SK-N-SH (cell line): ENCODE measurements around the gene BMP7. TPM values are rescaled to one million over a fixed set of nuclear protein-coding genes. Genes with fewer than 3 reads are reported as not detected.

Source experiments
- CTCF ChIA-PET: fragments of 300-600, 350-600 bp; formaldehyde crosslinking; extraction: SDS; loops from one replicate; lab custom pipeline; 2021; lab: Yijun Ruan, JAX
- POLR2A ChIA-PET: fragments of 350-600 bp; sonication (Branson Sonifier 250); formaldehyde crosslinking; extraction: SDS; loops from one replicate; lab custom pipeline; 2020; ENCODE audit warnings: antibody characterized with exemption, inconsistent platforms; lab: Yijun Ruan, JAX
- DNase-seq: peaks from one replicate; pipeline ENCODE4 v3.0.0; 2012
- H2AFZ ChIP-seq: fragments of 200-600 bp; sonication (generic); 2 replicates; pipeline ENCODE4 v1.8.1; 2016; ENCODE audit warnings: antibody characterized with exemption, mild to moderate bottlenecking, low read depth
- H3F3A ChIP-seq: fragments of 200-600 bp; sonication (generic); replicated peaks from 2 replicates; pipeline ENCODE3; 2016; ENCODE audit warnings: antibody characterized with exemption, mild to moderate bottlenecking; ENCODE audit not compliant: insufficient read depth
- H3K27ac ChIP-seq, 2 experiments: fragments of 200-500 bp in 1 of 2; fragments of 200-600 bp in 1 of 2; sonication (Bioruptor generic) in 1 of 2; sonication (generic), shearing (Covaris generic) in 1 of 2; 2 replicates each; pipeline versions ENCODE4 v1.5.1 to v1.6.1; 2014 to 2016; ENCODE audit warnings: low read depth in 2 of 2, inconsistent platforms in 1 of 2, low read length in 1 of 2, mild to moderate bottlenecking in 1 of 2, mixed read lengths in 1 of 2
- H3K27me3 ChIP-seq: fragments of 200-600 bp; sonication (generic), shearing (Covaris generic); 2 replicates; pipeline ENCODE4 v1.6.1; 2016; ENCODE audit warnings: mixed run types; ENCODE audit not compliant: insufficient read depth
- H3K36me3 ChIP-seq, 2 experiments: fragments of 200-500 bp in 1 of 2; fragments of 200-600 bp in 1 of 2; sonication (Bioruptor generic) in 1 of 2; sonication (generic) in 1 of 2; replicated peaks in 1 of 2; 2 replicates each; pipeline versions ENCODE3 to v1.5.1; 2014 to 2016; ENCODE audit warnings: low read length in 1 of 2, mild to moderate bottlenecking in 1 of 2; ENCODE audit not compliant: insufficient read depth in 2 of 2, control insufficient read depth in 1 of 2
- H3K4me1 ChIP-seq, 2 experiments: fragments of 200-500 bp in 1 of 2; fragments of 200-600 bp in 1 of 2; sonication (Bioruptor generic) in 1 of 2; sonication (generic), shearing (Covaris generic) in 1 of 2; 2 replicates each; pipeline versions ENCODE4 v1.5.1 to v1.6.1; 2014 to 2016; ENCODE audit warnings: low read depth in 1 of 2, low read length in 1 of 2, mixed run types in 1 of 2; ENCODE audit not compliant: insufficient read depth in 2 of 2, control insufficient read depth in 1 of 2
- H3K4me2 ChIP-seq: fragments of 200-600 bp; sonication (generic), shearing (Covaris generic); 2 replicates; pipeline ENCODE4 v1.6.1; 2017; ENCODE audit warnings: mixed run types
- H3K4me3 ChIP-seq, 2 experiments: fragments of 200-500 bp in 1 of 2; fragments of 200-600 bp in 1 of 2; sonication (Bioruptor generic) in 1 of 2; sonication (generic), shearing (Covaris generic) in 1 of 2; 2 replicates each; pipeline versions ENCODE4 v1.5.1 to v1.8.1; 2014 to 2016; ENCODE audit warnings: low read depth in 2 of 2, inconsistent platforms in 1 of 2, low read length in 1 of 2, mild to moderate bottlenecking in 1 of 2, mixed read lengths in 1 of 2, moderate library complexity in 1 of 2
- H3K79me2 ChIP-seq: fragments of 200-600 bp; sonication (generic); 2 replicates; pipeline ENCODE4 v1.8.1; 2017; ENCODE audit warnings: mild to moderate bottlenecking; ENCODE audit not compliant: insufficient read depth
- H3K9ac ChIP-seq: fragments of 200-600 bp; sonication (generic); 2 replicates; pipeline ENCODE4 v1.6.1; 2017; ENCODE audit warnings: mixed run types
- H3K9me2 ChIP-seq: fragments of 200-600 bp; sonication (generic); 2 replicates; pipeline ENCODE4 v1.6.1; 2017; ENCODE audit warnings: mixed run types
- H3K9me3 ChIP-seq: fragments of 200-600 bp; sonication (generic); 2 replicates; pipeline ENCODE4 v1.6.1; 2017; ENCODE audit warnings: mixed run types, mild to moderate bottlenecking, moderate library complexity
- H4K20me1 ChIP-seq: fragments of 200-600 bp; sonication (generic); 2 replicates; pipeline ENCODE4 v1.6.1; 2017; ENCODE audit warnings: mild to moderate bottlenecking, mixed run types; ENCODE audit not compliant: insufficient read depth
- CHD2 ChIP-seq: fragments of 150-350 bp; IDR thresholded peaks from 2 replicates; pipeline ENCODE4 v1.6.1; 2018; ENCODE audit warnings: low read length; ENCODE audit not compliant: partially characterized antibody
- ELF1 ChIP-seq: IDR thresholded peaks from 2 replicates; pipeline ENCODE4 v1.4.0; 2012
- GATA2 ChIP-seq: sonication (generic); formaldehyde crosslinking; IDR thresholded peaks from 2 replicates; pipeline ENCODE4 v1.5.0; 2020; ENCODE audit warnings: mild to moderate bottlenecking, missing genetic modification reagents
- JUND ChIP-seq: IDR thresholded peaks from 2 replicates; pipeline ENCODE4 v1.4.0; 2012
- MXI1 ChIP-seq: IDR thresholded peaks from 2 replicates; pipeline ENCODE4 v1.6.1; 2012; ENCODE audit warnings: mild to moderate bottlenecking, low read depth, low read length, improper control_type of control experiment
- POLR2AphosphoS5 ChIP-seq: IDR thresholded peaks from 2 replicates; pipeline ENCODE4 v1.6.1; 2012; ENCODE audit warnings: low read depth, low read length
- RAD21 ChIP-seq: IDR thresholded peaks from 2 replicates; pipeline ENCODE4 v1.6.1; 2012; ENCODE audit warnings: mild to moderate bottlenecking, low read length
- REST ChIP-seq: IDR thresholded peaks from 2 replicates; pipeline ENCODE4 v1.6.1; 2012; ENCODE audit warnings: mild to moderate bottlenecking, low read depth, low read length, moderate library complexity
- RFX5 ChIP-seq: IDR thresholded peaks from 2 replicates; pipeline ENCODE4 v1.6.1; 2012; ENCODE audit warnings: mild to moderate bottlenecking, improper control_type of control experiment, low read length
- RXRA ChIP-seq: IDR thresholded peaks from 2 replicates; pipeline ENCODE4 v1.4.0; 2012; ENCODE audit warnings: low read depth, mild to moderate bottlenecking, borderline replicate concordance
- TAF1 ChIP-seq: IDR thresholded peaks from 2 replicates; pipeline ENCODE4 v1.6.1; 2012; ENCODE audit warnings: low read depth, mild to moderate bottlenecking, low read length, moderate library complexity, borderline replicate concordance
- TCF12 ChIP-seq: IDR thresholded peaks from 2 replicates; pipeline ENCODE4 v1.4.0; 2012
- TEAD4 ChIP-seq: IDR thresholded peaks from 2 replicates; pipeline ENCODE4 v1.4.0; 2012; ENCODE audit warnings: mild to moderate bottlenecking, borderline replicate concordance; ENCODE audit not compliant: insufficient read depth
- USF1 ChIP-seq: IDR thresholded peaks from 2 replicates; pipeline ENCODE4 v1.4.0; 2012; ENCODE audit warnings: low read depth, borderline replicate concordance
- USF2 ChIP-seq: fragments of 150-350 bp; IDR thresholded peaks from 2 replicates; pipeline ENCODE4 v1.6.1; 2017; ENCODE audit warnings: antibody characterized with exemption, low read length, low read depth, borderline replicate concordance
- WGBS: methylation state at CpG from one replicate; pipeline ENCODE4 v1.1.6; 2017; ENCODE audit warnings: low lambda C conversion rate; 5-methylcytosine and 5-hydroxymethylcytosine counted together
- polyA plus RNA-seq, 3 experiments: library from polyadenylated mRNA; depleted of rRNA; stranded (reverse); fragments of >200 nt; gene quantifications; 2 replicates each; pipeline ENCODE4 v1.2.3, GENCODE V29; 2012
- TF ChIP-seq, protein P1 (sequence below): IDR thresholded peaks from 2 replicates; pipeline ENCODE4 v1.4.0; 2012; ENCODE audit warnings: low read depth, borderline replicate concordance
- TF ChIP-seq, protein P2 (sequence below): fragments of 200-600 bp; sonication (generic); IDR thresholded peaks from 2 replicates; pipeline ENCODE4 v1.6.1; 2017; ENCODE audit warnings: antibody characterized with exemption, mild to moderate bottlenecking, moderate library complexity
- TF ChIP-seq, protein P3 (sequence below): IDR thresholded peaks from 2 replicates; pipeline ENCODE4 v1.4.0; 2012; ENCODE audit warnings: low read depth

BMP7 gene
- polyA plus RNA-seq, 1 of the 3 experiments (the other 2 are of a cell fraction): not detected

DNA sequence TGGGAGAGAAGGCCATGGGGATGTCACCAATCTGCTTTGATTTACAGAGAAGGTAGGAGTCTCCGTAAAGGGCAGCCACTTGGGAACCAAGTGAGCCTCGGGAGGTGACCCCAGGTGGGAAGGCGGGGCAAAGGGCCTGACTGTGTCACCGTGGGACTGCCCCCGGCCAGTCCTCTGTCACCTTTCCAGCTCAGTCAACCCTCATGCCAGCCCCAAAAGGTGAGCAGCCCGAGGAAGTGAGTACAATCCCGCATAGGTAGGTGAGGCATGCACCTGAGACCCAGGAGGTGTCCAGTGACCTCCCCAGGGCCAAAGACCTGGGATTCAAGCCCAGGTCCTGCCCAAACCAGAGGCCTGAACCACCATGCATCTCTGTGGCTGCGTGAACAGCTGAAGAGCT, 36.2 kb downstream of the BMP7 start:
- 33% methylated on average over 7 of the region's 8 CpGs for WGBS
- ChIA-PET CTCF (no interaction called here), POLR2A (no interaction called here)
- Histone ChIP-seq H3F3A (no peaks in the 10 kb centered on the region), H3K36me3 (no peaks in the 10 kb centered on the region), H3K4me2 (no peak overlapping the region), H3K4me1 (peaks cover 0 to under 1% of the 10 kb centered on the region in 2 experiments; a peak in 1 of 4 replicates), H2AFZ (no peak overlapping the region), H3K79me2 (no peaks in the 10 kb centered on the region), H3K27me3 (no peaks in the 10 kb centered on the region), H3K27ac (no peak overlapping the region), H3K9ac (no peak overlapping the region), H3K9me3 (no peaks in the 10 kb centered on the region), H4K20me1 (no peaks in the 10 kb centered on the region), H3K9me2 (no peaks in the 10 kb centered on the region), H3K4me3 (no peak overlapping the region)
- no peak for DNase-seq
- no peak for TF ChIP-seq ELF1
- no peak for TF ChIP-seq CHD2
- no peak for TF ChIP-seq POLR2AphosphoS5
- no peak for TF ChIP-seq TAF1
- TF ChIP-seq, protein P1, sequence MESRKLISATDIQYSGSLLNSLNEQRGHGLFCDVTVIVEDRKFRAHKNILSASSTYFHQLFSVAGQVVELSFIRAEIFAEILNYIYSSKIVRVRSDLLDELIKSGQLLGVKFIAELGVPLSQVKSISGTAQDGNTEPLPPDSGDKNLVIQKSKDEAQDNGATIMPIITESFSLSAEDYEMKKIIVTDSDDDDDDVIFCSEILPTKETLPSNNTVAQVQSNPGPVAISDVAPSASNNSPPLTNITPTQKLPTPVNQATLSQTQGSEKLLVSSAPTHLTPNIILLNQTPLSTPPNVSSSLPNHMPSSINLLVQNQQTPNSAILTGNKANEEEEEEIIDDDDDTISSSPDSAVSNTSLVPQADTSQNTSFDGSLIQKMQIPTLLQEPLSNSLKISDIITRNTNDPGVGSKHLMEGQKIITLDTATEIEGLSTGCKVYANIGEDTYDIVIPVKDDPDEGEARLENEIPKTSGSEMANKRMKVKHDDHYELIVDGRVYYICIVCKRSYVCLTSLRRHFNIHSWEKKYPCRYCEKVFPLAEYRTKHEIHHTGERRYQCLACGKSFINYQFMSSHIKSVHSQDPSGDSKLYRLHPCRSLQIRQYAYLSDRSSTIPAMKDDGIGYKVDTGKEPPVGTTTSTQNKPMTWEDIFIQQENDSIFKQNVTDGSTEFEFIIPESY: no peak
- TF ChIP-seq, protein P2, sequence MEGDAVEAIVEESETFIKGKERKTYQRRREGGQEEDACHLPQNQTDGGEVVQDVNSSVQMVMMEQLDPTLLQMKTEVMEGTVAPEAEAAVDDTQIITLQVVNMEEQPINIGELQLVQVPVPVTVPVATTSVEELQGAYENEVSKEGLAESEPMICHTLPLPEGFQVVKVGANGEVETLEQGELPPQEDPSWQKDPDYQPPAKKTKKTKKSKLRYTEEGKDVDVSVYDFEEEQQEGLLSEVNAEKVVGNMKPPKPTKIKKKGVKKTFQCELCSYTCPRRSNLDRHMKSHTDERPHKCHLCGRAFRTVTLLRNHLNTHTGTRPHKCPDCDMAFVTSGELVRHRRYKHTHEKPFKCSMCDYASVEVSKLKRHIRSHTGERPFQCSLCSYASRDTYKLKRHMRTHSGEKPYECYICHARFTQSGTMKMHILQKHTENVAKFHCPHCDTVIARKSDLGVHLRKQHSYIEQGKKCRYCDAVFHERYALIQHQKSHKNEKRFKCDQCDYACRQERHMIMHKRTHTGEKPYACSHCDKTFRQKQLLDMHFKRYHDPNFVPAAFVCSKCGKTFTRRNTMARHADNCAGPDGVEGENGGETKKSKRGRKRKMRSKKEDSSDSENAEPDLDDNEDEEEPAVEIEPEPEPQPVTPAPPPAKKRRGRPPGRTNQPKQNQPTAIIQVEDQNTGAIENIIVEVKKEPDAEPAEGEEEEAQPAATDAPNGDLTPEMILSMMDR: no peak
- no peak for TF ChIP-seq GATA2 (CRISPR knock-in tag)

GRCh38 chr20:57229490-57229889, 37.0 kb downstream of the BMP7 start:
- no peaks in the 10 kb centered on the region for H3K9me3 ChIP-seq
- H3K9me2 ChIP-seq: no peaks in the 10 kb centered on the region
- no peak overlapping the region for H3K27ac ChIP-seq
- H3F3A ChIP-seq: no peaks in the 10 kb centered on the region
- no peak for DNase-seq
- no peak overlapping the region for H3K4me3 ChIP-seq
- POLR2A ChIA-PET: no interaction called here
- no peaks in the 10 kb centered on the region for H3K79me2 ChIP-seq
- 12% methylated on average over 4 of the region's 4 CpGs for WGBS
- H4K20me1 ChIP-seq: no peaks in the 10 kb centered on the region
- CTCF ChIA-PET: no interaction called here
- H3K36me3 ChIP-seq: no peaks in the 10 kb centered on the region
- H3K4me2 ChIP-seq: no peak overlapping the region
- H3K4me1 ChIP-seq: peaks cover 0 to 8% of the 10 kb centered on the region in 2 experiments; a peak in 1 of 4 replicates
- no peaks in the 10 kb centered on the region for H3K27me3 ChIP-seq
- TF ChIP-seq USF1 (no peak), MXI1 (no peak), JUND (no peak), TEAD4 (no peak), REST (no peak), TCF12 (no peak), RAD21 (no peak), RFX5 (no peak), RXRA (no peak), USF2 (no peak), TAF1 (no peak)
- TF ChIP-seq, protein P3, sequence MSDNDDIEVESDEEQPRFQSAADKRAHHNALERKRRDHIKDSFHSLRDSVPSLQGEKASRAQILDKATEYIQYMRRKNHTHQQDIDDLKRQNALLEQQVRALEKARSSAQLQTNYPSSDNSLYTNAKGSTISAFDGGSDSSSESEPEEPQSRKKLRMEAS: no peak
- no peak overlapping the region for H3K9ac ChIP-seq
- no peak overlapping the region for H2AFZ ChIP-seq
